Measurements from ENCODE around the gene POU2F2.

POU2F2 gene

GRCh38 chr19:42169486-42170413 is 37.5 kb upstream of the POU2F2 start:
- Mint-ChIP-seq H3K36me3 (ENCODE audit: insufficient read depth) (no peaks in the 10 kb centered on the region), H3K27ac (no peak overlapping the region), H3K27me3 (no peaks in the 10 kb centered on the region), H3K4me3 (no peak overlapping the region), H3K4me1 (ENCODE audit: low read depth in 2 of 2) (peaks cover 1 to 5% of the 10 kb centered on the region in 2 donors), H3K9me3 (no peaks in the 10 kb centered on the region)
- DNase-seq (no peak), ATAC-seq (replicated peaks) (no peak)

- Mint-ChIP-seq H3K4me1 (ENCODE audit: low read depth in 2 of 2) (peaks cover 0 to 5% of the 10 kb centered on the region in 2 donors), H3K36me3 (ENCODE audit: insufficient read depth) (no peaks in the 10 kb centered on the region), H3K9me3 (no peaks in the 10 kb centered on the region), H3K27ac (no peak overlapping the region), H3K27me3 (no peaks in the 10 kb centered on the region), H3K4me3 (no peak overlapping the region)
- ATAC-seq (replicated peaks) (no peak), DNase-seq (no peak)
Measured at GRCh38 chr19:42168206-42168605, 36.0 kb upstream of the POU2F2 start.

- H3K4me3 Mint-ChIP-seq = no peak overlapping the region
- no peaks in the 10 kb centered on the region for H3K36me3 Mint-ChIP-seq (ENCODE audit: insufficient read depth)
- peaks cover 8 to 10% of the 10 kb centered on the region in 2 donors for H3K4me1 Mint-ChIP-seq (ENCODE audit: low read depth in 2 of 2)
- H3K27ac Mint-ChIP-seq = peak overlapping the region in 1 of 2 donors; percentile 80
- H3K27me3 Mint-ChIP-seq = no peaks in the 10 kb centered on the region
- ATAC-seq (replicated peaks) (no peak), DNase-seq (no peak)
- H3K9me3 Mint-ChIP-seq = no peaks in the 10 kb centered on the region
Measured at GRCh38 chr19:42166316-42166715, 34.1 kb upstream of the POU2F2 start.

- ATAC-seq (replicated peaks) (no peak), DNase-seq (no peak)
- H3K4me3 Mint-ChIP-seq = no peak overlapping the region
- H3K4me1 Mint-ChIP-seq (ENCODE audit: low read depth in 2 of 2) = peaks cover 13 to 19% of the 10 kb centered on the region in 2 donors
- H3K9me3 Mint-ChIP-seq = no peaks in the 10 kb centered on the region
- H3K36me3 Mint-ChIP-seq (ENCODE audit: insufficient read depth) = no peaks in the 10 kb centered on the region
- no peak overlapping the region for H3K27ac Mint-ChIP-seq
- H3K27me3 Mint-ChIP-seq = no peaks in the 10 kb centered on the region
Measured at GRCh38 chr19:42165146-42165545, 32.9 kb upstream of the POU2F2 start.

- DNase-seq (no peak), ATAC-seq (replicated peaks) (no peak)
- Mint-ChIP-seq H3K36me3 (ENCODE audit: insufficient read depth) (no peaks in the 10 kb centered on the region), H3K9me3 (no peaks in the 10 kb centered on the region), H3K4me1 (ENCODE audit: low read depth in 2 of 2) (peaks cover 24 to 26% of the 10 kb centered on the region in 2 donors), H3K4me3 (no peak overlapping the region), H3K27ac (peak overlapping the region in 1 of 2 donors; percentile 19), H3K27me3 (no peaks in the 10 kb centered on the region)
Measured at GRCh38 chr19:42161616-42162263, 29.5 kb upstream of the POU2F2 start.

GRCh38 chr19:42159942-42160341 is 27.7 kb upstream of the POU2F2 start:
- Mint-ChIP-seq H3K27ac (peak overlapping the region in 1 of 2 donors; percentile 19), H3K27me3 (no peaks in the 10 kb centered on the region), H3K4me1 (ENCODE audit: low read depth in 2 of 2) (peaks cover 26 to 33% of the 10 kb centered on the region in 2 donors), H3K4me3 (peak overlapping the region; percentile 62), H3K36me3 (ENCODE audit: insufficient read depth) (no peaks in the 10 kb centered on the region), H3K9me3 (no peaks in the 10 kb centered on the region)
- DNase-seq (no peak), ATAC-seq (replicated peaks) (peak; percentile 74)

- no peak overlapping the region for H3K27ac Mint-ChIP-seq
- ATAC-seq (replicated peaks) = no peak
- H3K4me3 Mint-ChIP-seq = no peak overlapping the region
- H3K9me3 Mint-ChIP-seq = no peaks in the 10 kb centered on the region
- no peaks in the 10 kb centered on the region for H3K36me3 Mint-ChIP-seq (ENCODE audit: insufficient read depth)
- peaks cover 32 to 41% of the 10 kb centered on the region in 2 donors for H3K4me1 Mint-ChIP-seq (ENCODE audit: low read depth in 2 of 2)
- no peak for DNase-seq
- H3K27me3 Mint-ChIP-seq = no peaks in the 10 kb centered on the region
Measured at GRCh38 chr19:42158926-42159325, 26.7 kb upstream of the POU2F2 start.

GRCh38 chr19:42156571-42156970 is 24.3 kb upstream of the POU2F2 start:
- Mint-ChIP-seq H3K36me3 (ENCODE audit: insufficient read depth) (no peaks in the 10 kb centered on the region), H3K27ac (no peak overlapping the region), H3K9me3 (no peaks in the 10 kb centered on the region), H3K4me1 (ENCODE audit: low read depth in 2 of 2) (peaks cover 34 to 38% of the 10 kb centered on the region in 2 donors), H3K4me3 (no peak overlapping the region), H3K27me3 (no peaks in the 10 kb centered on the region)
- ATAC-seq (replicated peaks) = no peak
- no peak for DNase-seq

- DNase-seq (no peak), ATAC-seq (replicated peaks) (no peak)
- Mint-ChIP-seq H3K9me3 (no peaks in the 10 kb centered on the region), H3K4me1 (ENCODE audit: low read depth in 2 of 2) (peaks cover 30 to 34% of the 10 kb centered on the region in 2 donors), H3K27me3 (no peaks in the 10 kb centered on the region), H3K27ac (no peak overlapping the region), H3K4me3 (no peak overlapping the region), H3K36me3 (ENCODE audit: insufficient read depth) (no peaks in the 10 kb centered on the region)
Measured at GRCh38 chr19:42155796-42156195, 23.6 kb upstream of the POU2F2 start.

GRCh38 chr19:42154471-42155323 is 22.5 kb upstream of the POU2F2 start:
- Mint-ChIP-seq H3K27me3 (no peaks in the 10 kb centered on the region), H3K27ac (peak overlapping the region; percentile 25 to 74), H3K4me3 (peak overlapping the region in 1 of 2 donors; percentile 34), H3K36me3 (ENCODE audit: insufficient read depth) (no peaks in the 10 kb centered on the region), H3K9me3 (no peaks in the 10 kb centered on the region), H3K4me1 (ENCODE audit: low read depth in 2 of 2) (peaks cover 22 to 24% of the 10 kb centered on the region in 2 donors)
- peak; percentile 42 for ATAC-seq (replicated peaks)
- no peak for DNase-seq

- DNase-seq (no peak), ATAC-seq (replicated peaks) (no peak)
- Mint-ChIP-seq H3K27ac (peak overlapping the region in 1 of 2 donors; percentile 25), H3K4me3 (peak overlapping the region in 1 of 2 donors; percentile 21), H3K9me3 (no peaks in the 10 kb centered on the region), H3K27me3 (no peaks in the 10 kb centered on the region), H3K4me1 (ENCODE audit: low read depth in 2 of 2) (peaks cover 24 to 26% of the 10 kb centered on the region in 2 donors), H3K36me3 (ENCODE audit: insufficient read depth) (no peaks in the 10 kb centered on the region)
Measured at GRCh38 chr19:42153672-42154433, 21.6 kb upstream of the POU2F2 start.

- no peak for ATAC-seq (replicated peaks)
- H3K27ac Mint-ChIP-seq = no peak overlapping the region
Measured at GRCh38 chr19:42152910-42153671, 20.8 kb upstream of the POU2F2 start.

More at GRCh38 chr19:42152910-42153671, 20.8 kb upstream of the POU2F2 start:
- no peaks in the 10 kb centered on the region for H3K36me3 Mint-ChIP-seq (ENCODE audit: insufficient read depth)
- peaks cover 26% of the 10 kb centered on the region in 2 donors for H3K4me1 Mint-ChIP-seq (ENCODE audit: low read depth in 2 of 2)
- H3K27me3 Mint-ChIP-seq = no peaks in the 10 kb centered on the region
- H3K9me3 Mint-ChIP-seq = no peaks in the 10 kb centered on the region
- DNase-seq = no peak
- no peak overlapping the region for H3K4me3 Mint-ChIP-seq

Measured in effector memory CD8-positive, alpha-beta T cell (primary cell).